Heart left ventricle (tissue), 16 donors: ENCODE data around the gene CACNA1F. TPM values are rescaled to one million over a fixed set of nuclear protein-coding genes. Genes with fewer than 3 reads are reported as not detected.
A peak's percentile ranks its signal among the peaks of the same experiment; 100 is the strongest.

Experiments
- ATAC-seq, 4 donors: fragments of 200-7000 bp; cut with Tn5 transposase; one replicate each; pipeline ENCODE4 v1.9.1; 2020 to 2022; ENCODE audit warnings: moderate library complexity in 4 of 4, mild to moderate bottlenecking in 3 of 4, moderate number of reproducible peaks in 1 of 4
- DNase-seq, 5 donors: peaks; one replicate each; pipeline ENCODE4 v3.0.0-alpha.2; 2020
- H3K27ac ChIP-seq, 12 donors: fragments of 200-600 bp; sonication (generic) in 4 of 12; one replicate each; pipeline versions ENCODE4 v1.5.0 to v1.8.0; 2016 to 2022; ENCODE audit warnings: mild to moderate bottlenecking in 2 of 12
- H3K27me3 ChIP-seq, 9 donors: fragments of 200-600 bp; sonication (generic) in 2 of 9; one replicate each; pipeline versions ENCODE4 v1.5.1 to v1.8.0; 2016 to 2022; ENCODE audit warnings: mild to moderate bottlenecking in 3 of 9
- H3K36me3 ChIP-seq, 9 donors: fragments of 200-600 bp; sonication (generic) in 2 of 9; one replicate each; pipeline versions ENCODE4 v1.5.0 to v1.8.0; 2018 to 2022; ENCODE audit warnings: mild to moderate bottlenecking in 2 of 9
- H3K4me1 ChIP-seq, 12 donors: fragments of 200-600 bp; sonication (generic) in 4 of 12; one replicate each; pipeline versions ENCODE4 v1.5.0 to v1.8.0; 2016 to 2022; ENCODE audit warnings: mild to moderate bottlenecking in 3 of 12
- H3K4me3 ChIP-seq, 12 donors: fragments of 200-600 bp; sonication (generic) in 4 of 12; one replicate each; pipeline versions ENCODE4 v1.5.0 to v1.8.0; 2017 to 2022; ENCODE audit warnings: mild to moderate bottlenecking in 9 of 12, moderate library complexity in 4 of 12
- H3K9me3 ChIP-seq, 12 donors: fragments of 200-600 bp; sonication (generic) in 4 of 12; one replicate each; pipeline versions ENCODE4 v1.5.0 to v1.8.0; 2016 to 2022; ENCODE audit warnings: mild to moderate bottlenecking in 1 of 12
- POLR2A ChIP-seq, 2 donors: fragments of 450-650 bp; IDR thresholded peaks; one replicate each; pipeline ENCODE4 v1.6.1; 2017; ENCODE audit warnings: antibody characterized with exemption in 2 of 2, mild to moderate bottlenecking in 2 of 2, moderate library complexity in 2 of 2
- WGBS, 4 donors: extraction: QIAGEN DNeasy Blood & Tissue Kit in 2 of 4; methylation state at CpG; one replicate each; pipeline versions ENCODE4 v1.1.5 to v1.1.7; 2013 to 2018; 5-methylcytosine and 5-hydroxymethylcytosine counted together
- intact Hi-C, 10 donors: fragments of 100-400 bp; cut with DNase I; formaldehyde crosslinking; loops; one replicate each; pipeline versions ENCODE4 v1.11.1 to v1.14.2; 2022
- long read RNA-seq, 3 donors: library from polyadenylated mRNA; unstranded; transcript quantifications; one replicate each; pipeline ENCODE4 v2.0.0, GENCODE V29; 2020 to 2021
- polyA plus RNA-seq, 2 donors: library from polyadenylated mRNA; stranded (reverse); fragments of 200-250 nt; gene quantifications; one replicate each; pipeline ENCODE4 v1.2.3, GENCODE V29; 2013
- total RNA-seq, 9 donors: library from RNA; depleted of rRNA in 2 of 9; stranded (reverse); fragments of >200 nt in 2 of 9; fragmentation: NEBNext Ultra II Directional in 3 of 9; extraction: Animal tissue kit (Norgen Biotek cat#: 25700) in 3 of 9; gene quantifications; one replicate each; pipeline versions ENCODE4 v1.1.0 to v1.2.4, GENCODE V29; 2016 to 2023
- TF ChIP-seq, protein P1 (sequence below), 12 donors: fragments of 200-600 bp; sonication (generic) in 4 of 12; IDR thresholded peaks; one replicate each; pipeline versions ENCODE4 v1.5.0 to v1.8.0; 2018 to 2022; ENCODE audit warnings: antibody characterized with exemption in 12 of 12, mild to moderate bottlenecking in 5 of 12
- donor health status: ischemic (EF 13 %, LVEDD 7.1; RV severe dilation, severe dysfunction).
- donor health status: healthy with polysubstance abuse.
- donor health status: DM: no; HTN: yes; CAD: no.
- donor health status: DM: no; HTN: no; CAD: no.
- donor health status: ischemic (EF 25% LVEDD 6.9; RV normal size, moderate dysfunction).
- donor health status: ischemic (EF 25% LVEDD 5.7; RV mildly dilated, moderate dysfunction).
- donor health status: healthy.
- donor health status: DM: yes; HTN: yes; CAD: no.
- donor health status: ischemic (EF 35%, LVEDD 5.7; RV mildly dilated, moderate dysfunction).
- donor health status: nonischemic (EF 11% LVEDD 7.7; RV severe dilation, severe dysfunction).
- donor health status: DM: yes; HTN: yes; CAD: no.
- donor health status: PGD.
- donor health status: ischemic (EF 29% LVEDD 5.4; RV normal size, mild dysfunction).
- donor health status: nonischemic (EF 23%, LVEDD 6.1; RV moderate dilation, normal function).

The CACNA1F gene
- under 1 TPM in 6 of 9 donors, not detected in 3; 0.06 to 0.37 (median 0.09) TPM for total RNA-seq
- polyA plus RNA-seq, result under 1 TPM; 0.04 TPM
- long read RNA-seq, donor 1, partial matches to known transcripts, result 1 of 1 reads
- long read RNA-seq, donor 1, other reads (novel, unspliced or antisense), result 0 of 1 reads
- long read RNA-seq, donor 2, partial matches to known transcripts, result 1 of 1 reads
- long read RNA-seq, donor 2, other reads (novel, unspliced or antisense), result 0 of 1 reads
- long read RNA-seq, donor 3, result 0 reads

GRCh38 chrX:49233176-49233575 lies at the start of gene CACNA1F:
CACNA1F (minus strand) TSS chrX:49233340; CDS start chrX:49233309, 31 bp downstream.
- H3K36me3 ChIP-seq, result no peaks in the 10 kb centered on the region
- DNase-seq (no peak), ATAC-seq (no peak)
- peaks cover 0 to 10% (median 1%) of the 10 kb centered on the region in 12 donors for H3K4me1 ChIP-seq
- H3K4me3 ChIP-seq, result peak within 1 kb of the TSS in 5 of 12 donors; percentile 3 to 29 (median 16)
- no peaks in the 10 kb centered on the region for H3K9me3 ChIP-seq
- no peak within 1 kb of the TSS for H3K27ac ChIP-seq
- 77 to 87% (median 84%) methylated on average over 9 of the region's 9 CpGs for WGBS, 4 donors
- no peaks in the 10 kb centered on the region for H3K27me3 ChIP-seq
- intact Hi-C loops, result no loop called here
- TF ChIP-seq, protein P1, sequence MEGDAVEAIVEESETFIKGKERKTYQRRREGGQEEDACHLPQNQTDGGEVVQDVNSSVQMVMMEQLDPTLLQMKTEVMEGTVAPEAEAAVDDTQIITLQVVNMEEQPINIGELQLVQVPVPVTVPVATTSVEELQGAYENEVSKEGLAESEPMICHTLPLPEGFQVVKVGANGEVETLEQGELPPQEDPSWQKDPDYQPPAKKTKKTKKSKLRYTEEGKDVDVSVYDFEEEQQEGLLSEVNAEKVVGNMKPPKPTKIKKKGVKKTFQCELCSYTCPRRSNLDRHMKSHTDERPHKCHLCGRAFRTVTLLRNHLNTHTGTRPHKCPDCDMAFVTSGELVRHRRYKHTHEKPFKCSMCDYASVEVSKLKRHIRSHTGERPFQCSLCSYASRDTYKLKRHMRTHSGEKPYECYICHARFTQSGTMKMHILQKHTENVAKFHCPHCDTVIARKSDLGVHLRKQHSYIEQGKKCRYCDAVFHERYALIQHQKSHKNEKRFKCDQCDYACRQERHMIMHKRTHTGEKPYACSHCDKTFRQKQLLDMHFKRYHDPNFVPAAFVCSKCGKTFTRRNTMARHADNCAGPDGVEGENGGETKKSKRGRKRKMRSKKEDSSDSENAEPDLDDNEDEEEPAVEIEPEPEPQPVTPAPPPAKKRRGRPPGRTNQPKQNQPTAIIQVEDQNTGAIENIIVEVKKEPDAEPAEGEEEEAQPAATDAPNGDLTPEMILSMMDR (IDR thresholded peaks at IDR 0.05), result no peak
- no peak for TF ChIP-seq POLR2A (IDR thresholded peaks at IDR 0.05)

- H3K4me1 ChIP-seq, result peaks cover 0 to 7% (median 0%) of the 10 kb centered on the region in 12 donors
- DNase-seq (no peak), ATAC-seq (peak; percentile 42 to 79 (median 69))
- TF ChIP-seq POLR2A (IDR thresholded peaks at IDR 0.05), result no peak
- TF ChIP-seq, protein P1 (IDR thresholded peaks at IDR 0.05), result peak in 7 of 12 donors; percentile 11 to 40 (median 28)
- no peak overlapping the region for H3K27ac ChIP-seq
- H3K4me3 ChIP-seq, result no peak overlapping the region
- WGBS, 4 donors, result 22 to 43% (median 34%) methylated on average over 11 of the region's 11 CpGs
- intact Hi-C loops, result loop anchor here in 1 of 10 donors (10.0 kb wide), 1 partner anchor 472 kb away; no protein-coding TSS in a partner anchor
- no peaks in the 10 kb centered on the region for H3K9me3 ChIP-seq
- H3K36me3 ChIP-seq, result peaks cover 0 to 6% (median 0%) of the 10 kb centered on the region in 9 donors
- peaks cover 0 to 6% (median 0%) of the 10 kb centered on the region in 9 donors for H3K27me3 ChIP-seq
These were observed 49.5 kb upstream of the CACNA1F start for GRCh38 chrX:49282647-49283011.

- Histone ChIP-seq H3K9me3 (no peaks in the 10 kb centered on the region), H3K36me3 (no peaks in the 10 kb centered on the region), H3K27ac (no peak overlapping the region), H3K27me3 (peaks cover 0 to 20% (median 0%) of the 10 kb centered on the region in 9 donors), H3K4me3 (no peak overlapping the region), H3K4me1 (peaks cover 0 to 15% (median 2%) of the 10 kb centered on the region in 12 donors)
- no peak for ATAC-seq
- intact Hi-C loops, result loop anchor here in 1 of 10 donors (10.0 kb wide), 1 partner anchor 83 kb away; no protein-coding TSS in a partner anchor
- 88 to 96% (median 94%) methylated on average over 3 of the region's 3 CpGs for WGBS, 4 donors
- TF ChIP-seq, protein P1 (IDR thresholded peaks at IDR 0.05), result no peak
- no peak for DNase-seq
These were observed 44.9 kb upstream of the CACNA1F start for GRCh38 chrX:49278081-49278480.

GRCh38 chrX:49277535-49277830 lies 44.3 kb upstream of the CACNA1F start:
- H3K4me3 ChIP-seq, result no peak overlapping the region
- DNase-seq (no peak), ATAC-seq (no peak)
- peaks cover 0 to 21% (median 4%) of the 10 kb centered on the region in 12 donors for H3K4me1 ChIP-seq
- H3K9me3 ChIP-seq, result no peaks in the 10 kb centered on the region
- intact Hi-C loops, result loop anchor here in 1 of 10 donors (10.0 kb wide), 1 partner anchor 83 kb away; no protein-coding TSS in a partner anchor
- H3K27me3 ChIP-seq, result peaks cover 0 to 20% (median 0%) of the 10 kb centered on the region in 9 donors
- H3K36me3 ChIP-seq, result no peaks in the 10 kb centered on the region
- TF ChIP-seq, protein P1 (IDR thresholded peaks at IDR 0.05), result no peak
- no peak for TF ChIP-seq POLR2A (IDR thresholded peaks at IDR 0.05)
- no peak overlapping the region for H3K27ac ChIP-seq
- WGBS, 4 donors, result 71 to 79% (median 75%) methylated on average over 3 of the region's 3 CpGs
